IMR-90 (cell line): ENCODE results near the gene MAGEB6B.

ENCODE experiments used
- BHLHE40 ChIP-seq: fragments of 150-350 bp; IDR thresholded peaks from 2 replicates; pipeline ENCODE4 v1.6.1; 2016; ENCODE audit warnings: mild to moderate bottlenecking, low read depth, low read length
- POLR2A ChIP-seq: IDR thresholded peaks from 2 replicates; pipeline ENCODE4 v1.6.1; 2012; ENCODE audit warnings: mild to moderate bottlenecking, low read depth, low read length
- RAD21 ChIP-seq: IDR thresholded peaks from 2 replicates; pipeline ENCODE4 v1.6.1; 2012; ENCODE audit warnings: low read length, improper control_type of control experiment
- RFX5 ChIP-seq: IDR thresholded peaks from 2 replicates; pipeline ENCODE4 v1.8.0; 2012; ENCODE audit warnings: low read depth, mild to moderate bottlenecking, low read length, moderate library complexity
- TF ChIP-seq, protein P1 (sequence below): conservative IDR thresholded peaks from 2 replicates; pipeline ENCODE4 v1.5.1; 2012; ENCODE audit warnings: mild to moderate bottlenecking, low read depth, low read length, improper control_type of control experiment
- TF ChIP-seq, protein P2 (sequence below): fragments of 150-350 bp; IDR thresholded peaks from 2 replicates; pipeline ENCODE4 v1.6.1; 2016; ENCODE audit warnings: low read depth, mild to moderate bottlenecking, low read length, moderate library complexity, borderline replicate concordance

DNA sequence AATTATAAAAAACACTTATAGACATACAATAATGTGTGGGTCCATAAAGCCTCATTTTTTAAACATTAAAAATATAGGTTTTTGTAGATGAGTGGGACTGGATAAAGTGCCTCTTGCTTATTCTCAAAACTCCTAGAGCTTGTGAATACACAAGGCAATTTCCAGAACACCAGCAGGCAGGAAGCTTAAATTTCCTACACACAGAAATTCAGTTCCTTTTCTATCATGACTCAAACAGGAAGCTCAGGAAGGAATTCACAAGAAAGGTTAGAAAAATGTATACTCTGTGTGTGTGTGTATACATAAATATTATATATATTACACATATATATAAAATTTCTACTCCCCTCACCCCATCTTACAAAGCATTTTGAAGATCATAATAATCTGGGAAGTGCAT is 43.2 kb downstream of the MAGEB6B start:
- TF ChIP-seq BHLHE40 = no peak
- TF ChIP-seq, protein P1, sequence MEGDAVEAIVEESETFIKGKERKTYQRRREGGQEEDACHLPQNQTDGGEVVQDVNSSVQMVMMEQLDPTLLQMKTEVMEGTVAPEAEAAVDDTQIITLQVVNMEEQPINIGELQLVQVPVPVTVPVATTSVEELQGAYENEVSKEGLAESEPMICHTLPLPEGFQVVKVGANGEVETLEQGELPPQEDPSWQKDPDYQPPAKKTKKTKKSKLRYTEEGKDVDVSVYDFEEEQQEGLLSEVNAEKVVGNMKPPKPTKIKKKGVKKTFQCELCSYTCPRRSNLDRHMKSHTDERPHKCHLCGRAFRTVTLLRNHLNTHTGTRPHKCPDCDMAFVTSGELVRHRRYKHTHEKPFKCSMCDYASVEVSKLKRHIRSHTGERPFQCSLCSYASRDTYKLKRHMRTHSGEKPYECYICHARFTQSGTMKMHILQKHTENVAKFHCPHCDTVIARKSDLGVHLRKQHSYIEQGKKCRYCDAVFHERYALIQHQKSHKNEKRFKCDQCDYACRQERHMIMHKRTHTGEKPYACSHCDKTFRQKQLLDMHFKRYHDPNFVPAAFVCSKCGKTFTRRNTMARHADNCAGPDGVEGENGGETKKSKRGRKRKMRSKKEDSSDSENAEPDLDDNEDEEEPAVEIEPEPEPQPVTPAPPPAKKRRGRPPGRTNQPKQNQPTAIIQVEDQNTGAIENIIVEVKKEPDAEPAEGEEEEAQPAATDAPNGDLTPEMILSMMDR = no peak
- TF ChIP-seq, protein P2, sequence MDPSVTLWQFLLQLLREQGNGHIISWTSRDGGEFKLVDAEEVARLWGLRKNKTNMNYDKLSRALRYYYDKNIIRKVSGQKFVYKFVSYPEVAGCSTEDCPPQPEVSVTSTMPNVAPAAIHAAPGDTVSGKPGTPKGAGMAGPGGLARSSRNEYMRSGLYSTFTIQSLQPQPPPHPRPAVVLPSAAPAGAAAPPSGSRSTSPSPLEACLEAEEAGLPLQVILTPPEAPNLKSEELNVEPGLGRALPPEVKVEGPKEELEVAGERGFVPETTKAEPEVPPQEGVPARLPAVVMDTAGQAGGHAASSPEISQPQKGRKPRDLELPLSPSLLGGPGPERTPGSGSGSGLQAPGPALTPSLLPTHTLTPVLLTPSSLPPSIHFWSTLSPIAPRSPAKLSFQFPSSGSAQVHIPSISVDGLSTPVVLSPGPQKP = no peak
- no peak for TF ChIP-seq POLR2A
- TF ChIP-seq RFX5 = no peak
- TF ChIP-seq RAD21 = no peak
